C4-2B (cell line): ENCODE data around the gene CRAMP1.

Experiments
- ZFX ChIP-seq: fragments of 450-650 bp; IDR thresholded peaks from 2 replicates; pipeline ENCODE4 v1.6.1; 2017
- TF ChIP-seq, protein P1 (sequence below): fragments of 450-650 bp; conservative IDR thresholded peaks from 2 replicates; pipeline ENCODE4 v1.5.1; 2017; ENCODE audit warnings: mild to moderate bottlenecking

- TF ChIP-seq, protein P1, sequence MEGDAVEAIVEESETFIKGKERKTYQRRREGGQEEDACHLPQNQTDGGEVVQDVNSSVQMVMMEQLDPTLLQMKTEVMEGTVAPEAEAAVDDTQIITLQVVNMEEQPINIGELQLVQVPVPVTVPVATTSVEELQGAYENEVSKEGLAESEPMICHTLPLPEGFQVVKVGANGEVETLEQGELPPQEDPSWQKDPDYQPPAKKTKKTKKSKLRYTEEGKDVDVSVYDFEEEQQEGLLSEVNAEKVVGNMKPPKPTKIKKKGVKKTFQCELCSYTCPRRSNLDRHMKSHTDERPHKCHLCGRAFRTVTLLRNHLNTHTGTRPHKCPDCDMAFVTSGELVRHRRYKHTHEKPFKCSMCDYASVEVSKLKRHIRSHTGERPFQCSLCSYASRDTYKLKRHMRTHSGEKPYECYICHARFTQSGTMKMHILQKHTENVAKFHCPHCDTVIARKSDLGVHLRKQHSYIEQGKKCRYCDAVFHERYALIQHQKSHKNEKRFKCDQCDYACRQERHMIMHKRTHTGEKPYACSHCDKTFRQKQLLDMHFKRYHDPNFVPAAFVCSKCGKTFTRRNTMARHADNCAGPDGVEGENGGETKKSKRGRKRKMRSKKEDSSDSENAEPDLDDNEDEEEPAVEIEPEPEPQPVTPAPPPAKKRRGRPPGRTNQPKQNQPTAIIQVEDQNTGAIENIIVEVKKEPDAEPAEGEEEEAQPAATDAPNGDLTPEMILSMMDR, result no peak
- no peak for TF ChIP-seq ZFX
Measured at GRCh38 chr16:1592446-1592845, 19.7 kb upstream of the CRAMP1 start.
